HCT116 (cell line): Measurements from ENCODE around the gene POU3F1.

ENCODE experiments used
- CEBPB ChIP-seq: IDR thresholded peaks from 2 replicates; pipeline ENCODE4 v1.6.1; 2012; ENCODE audit warnings: low read depth
- CTCF ChIP-seq, 3 experiments: fragments of 200-600 bp in 1 of 3; sonication (generic) in 1 of 3; IDR thresholded peaks in 2 of 3; conservative IDR thresholded peaks in 1 of 3; 2 replicates each; pipeline ENCODE4 v1.5.1; 2012 to 2017; ENCODE audit warnings: low read depth in 2 of 3, low read length in 2 of 3, antibody characterized with exemption in 1 of 3, borderline replicate concordance in 1 of 3, control low read depth in 1 of 3, mild to moderate bottlenecking in 1 of 3, mixed read lengths in 1 of 3, mixed run types in 1 of 3, moderate library complexity in 1 of 3; ENCODE audit not compliant: insufficient read depth in 1 of 3
- EGR1 ChIP-seq: IDR thresholded peaks from 2 replicates; pipeline ENCODE4 v1.6.1; 2012; ENCODE audit warnings: low read depth
- MAX ChIP-seq: IDR thresholded peaks from 2 replicates; pipeline ENCODE4 v1.6.1; 2012
- POLR2AphosphoS5 ChIP-seq: IDR thresholded peaks from 2 replicates; pipeline ENCODE4 v1.6.1; 2011; ENCODE audit warnings: mild to moderate bottlenecking, low read depth, low read length, moderate library complexity
- RAD21 ChIP-seq: IDR thresholded peaks from 2 replicates; pipeline ENCODE4 v1.6.1; 2012; ENCODE audit warnings: low read depth, mild to moderate bottlenecking
- SP1 ChIP-seq: IDR thresholded peaks from 2 replicates; pipeline ENCODE4 v1.6.1; 2012; ENCODE audit warnings: low read depth
- ZFX ChIP-seq: fragments of 450-650 bp; IDR thresholded peaks from 2 replicates; pipeline ENCODE4 v1.6.1; 2017
- TF ChIP-seq, protein P1 (sequence below): IDR thresholded peaks from 2 replicates; pipeline ENCODE4 v1.6.1; 2012

- TF ChIP-seq CTCF (IDR thresholded peaks at IDR 0.05 in 2 of 3, conservative IDR thresholded peaks at IDR 0.05 in 1 of 3; ENCODE audit: borderline replicate concordance in 1 of 3, insufficient read depth in 1 of 3, low read depth in 2 of 3, low read length in 2 of 3) (no peak), ZFX (no peak), SP1 (no peak), POLR2AphosphoS5 (no peak), CEBPB (no peak), MAX (no peak), EGR1 (no peak), RAD21 (no peak)
- TF ChIP-seq, protein P1, sequence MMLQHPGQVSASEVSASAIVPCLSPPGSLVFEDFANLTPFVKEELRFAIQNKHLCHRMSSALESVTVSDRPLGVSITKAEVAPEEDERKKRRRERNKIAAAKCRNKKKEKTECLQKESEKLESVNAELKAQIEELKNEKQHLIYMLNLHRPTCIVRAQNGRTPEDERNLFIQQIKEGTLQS: no peak
These were observed 31.7 kb downstream of the POU3F1 start for GRCh38 chr1:38014724-38015424.
